ENCODE data around the gene AGR2.

AGR2 gene

DNA sequence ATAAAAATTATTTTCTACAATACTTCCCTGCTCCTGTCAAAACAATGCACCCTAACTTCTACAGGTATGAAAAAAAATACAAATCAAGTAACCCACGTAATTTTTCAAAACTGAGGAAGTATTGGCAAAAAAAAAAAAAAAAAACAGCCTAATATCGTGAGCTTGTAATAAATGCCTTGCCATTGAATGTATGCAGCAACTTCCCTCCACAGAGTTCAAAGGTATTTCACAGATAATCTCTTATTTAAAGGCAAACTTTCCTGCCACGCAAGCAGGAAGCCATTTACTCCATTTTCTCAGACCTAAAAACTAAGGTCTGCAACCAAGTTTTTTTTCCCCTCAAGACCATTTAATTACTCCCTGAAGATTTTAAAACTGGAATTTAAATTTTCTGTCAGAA is 642 bp upstream of the AGR2 start:
- DNase-seq (ENCODE audit: low read depth), result no peak
- no peak overlapping the region for H3K4me3 ChIP-seq (ENCODE audit: control insufficient read depth, low read depth, low read length)
- TF ChIP-seq, protein P1, sequence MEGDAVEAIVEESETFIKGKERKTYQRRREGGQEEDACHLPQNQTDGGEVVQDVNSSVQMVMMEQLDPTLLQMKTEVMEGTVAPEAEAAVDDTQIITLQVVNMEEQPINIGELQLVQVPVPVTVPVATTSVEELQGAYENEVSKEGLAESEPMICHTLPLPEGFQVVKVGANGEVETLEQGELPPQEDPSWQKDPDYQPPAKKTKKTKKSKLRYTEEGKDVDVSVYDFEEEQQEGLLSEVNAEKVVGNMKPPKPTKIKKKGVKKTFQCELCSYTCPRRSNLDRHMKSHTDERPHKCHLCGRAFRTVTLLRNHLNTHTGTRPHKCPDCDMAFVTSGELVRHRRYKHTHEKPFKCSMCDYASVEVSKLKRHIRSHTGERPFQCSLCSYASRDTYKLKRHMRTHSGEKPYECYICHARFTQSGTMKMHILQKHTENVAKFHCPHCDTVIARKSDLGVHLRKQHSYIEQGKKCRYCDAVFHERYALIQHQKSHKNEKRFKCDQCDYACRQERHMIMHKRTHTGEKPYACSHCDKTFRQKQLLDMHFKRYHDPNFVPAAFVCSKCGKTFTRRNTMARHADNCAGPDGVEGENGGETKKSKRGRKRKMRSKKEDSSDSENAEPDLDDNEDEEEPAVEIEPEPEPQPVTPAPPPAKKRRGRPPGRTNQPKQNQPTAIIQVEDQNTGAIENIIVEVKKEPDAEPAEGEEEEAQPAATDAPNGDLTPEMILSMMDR (IDR thresholded peaks at IDR 0.05; ENCODE audit: control insufficient read depth, insufficient read depth, low read depth, low read length, missing control alignments), result no peak

DNA sequence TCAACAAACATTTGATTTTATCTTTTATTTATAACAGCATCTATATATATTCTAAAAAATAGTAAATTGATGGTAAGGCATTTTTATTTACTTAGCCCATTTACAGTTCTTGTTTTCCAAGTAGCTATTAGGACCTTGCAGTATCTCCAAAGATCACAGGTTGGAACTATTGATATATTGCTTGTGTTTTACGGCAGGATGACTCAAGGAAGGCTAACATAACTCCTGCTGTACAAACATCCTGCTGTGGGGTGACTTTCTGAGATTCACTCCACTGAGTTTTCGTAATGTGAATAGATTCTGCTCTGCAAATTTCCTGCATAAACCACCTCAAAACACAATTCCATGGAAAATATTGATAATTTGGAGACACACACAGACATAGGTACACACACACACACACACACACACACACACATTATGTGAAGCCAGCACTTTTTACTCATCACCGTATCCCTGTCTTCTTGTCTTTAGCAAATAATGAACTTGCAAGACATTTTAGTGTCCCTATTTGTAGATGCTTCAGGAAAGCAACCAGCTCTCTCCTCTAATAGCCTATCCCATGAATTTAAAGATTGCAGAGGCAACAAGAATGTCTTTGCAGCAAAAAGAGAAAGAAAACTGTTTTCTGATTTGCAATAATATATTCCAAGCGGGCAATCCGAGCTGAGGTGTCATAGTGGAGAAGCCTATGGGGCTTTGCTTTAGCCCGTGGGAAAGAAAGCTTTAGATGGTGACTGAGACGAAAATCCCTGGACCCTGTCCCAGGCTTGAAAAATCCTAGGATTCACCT is 722 bp downstream of the AGR2 start:
- no peak overlapping the region for H3K4me3 ChIP-seq (ENCODE audit: control insufficient read depth, low read depth, low read length)
- TF ChIP-seq, protein P1 (IDR thresholded peaks at IDR 0.05; ENCODE audit: control insufficient read depth, insufficient read depth, low read depth, low read length, missing control alignments), result no peak
- DNase-seq (ENCODE audit: low read depth), result no peak

DNA sequence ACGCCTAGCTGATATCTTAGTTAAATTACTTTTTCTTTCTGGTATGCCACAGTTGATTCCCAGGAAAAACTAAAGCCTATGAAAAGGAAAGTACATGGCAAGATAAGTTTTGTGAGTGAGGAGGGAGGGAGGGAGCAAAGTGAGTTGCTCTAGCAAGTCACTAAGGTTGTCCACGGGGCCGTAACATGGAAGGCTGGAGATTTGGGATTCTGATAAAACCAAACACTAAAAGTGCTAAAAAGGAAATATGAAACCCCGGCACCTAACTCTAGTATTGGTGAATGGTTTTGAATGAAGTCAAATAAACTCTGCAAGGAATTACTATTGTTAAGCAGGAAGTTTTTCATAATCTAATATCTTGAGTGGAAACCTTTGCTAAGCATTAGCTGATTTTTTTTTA is 1.7 kb downstream of the AGR2 start:
- no peak for DNase-seq (ENCODE audit: low read depth)
- TF ChIP-seq, protein P1 (IDR thresholded peaks at IDR 0.05; ENCODE audit: control insufficient read depth, insufficient read depth, low read depth, low read length, missing control alignments), result no peak
- H3K4me3 ChIP-seq (ENCODE audit: control insufficient read depth, low read depth, low read length), result no peak overlapping the region

DNA sequence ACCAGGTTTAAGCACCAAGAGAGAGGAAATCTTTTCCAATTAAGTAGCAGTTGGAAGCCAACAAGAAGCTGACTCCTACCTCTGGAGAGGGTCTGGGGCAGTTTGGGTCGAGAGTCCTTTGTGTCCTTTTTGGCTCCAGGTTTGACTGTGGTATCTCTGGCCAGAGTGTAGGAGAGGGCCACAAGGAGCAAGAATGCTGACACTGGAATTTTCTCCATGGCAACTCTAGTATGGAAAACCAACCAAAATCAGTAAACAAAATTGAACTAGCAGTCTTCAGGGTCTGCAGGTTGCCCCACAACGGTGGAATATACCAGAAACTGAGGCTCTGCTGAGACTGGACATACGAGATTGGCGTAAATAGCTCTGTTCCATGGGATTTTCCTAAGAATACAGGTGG is 3.2 kb downstream of the AGR2 start:
- no peak overlapping the region for H3K4me3 ChIP-seq (ENCODE audit: control insufficient read depth, low read depth, low read length)
- TF ChIP-seq, protein P1 (IDR thresholded peaks at IDR 0.05; ENCODE audit: control insufficient read depth, insufficient read depth, low read depth, low read length, missing control alignments), result no peak
- no peak for DNase-seq (ENCODE audit: low read depth)

DNA sequence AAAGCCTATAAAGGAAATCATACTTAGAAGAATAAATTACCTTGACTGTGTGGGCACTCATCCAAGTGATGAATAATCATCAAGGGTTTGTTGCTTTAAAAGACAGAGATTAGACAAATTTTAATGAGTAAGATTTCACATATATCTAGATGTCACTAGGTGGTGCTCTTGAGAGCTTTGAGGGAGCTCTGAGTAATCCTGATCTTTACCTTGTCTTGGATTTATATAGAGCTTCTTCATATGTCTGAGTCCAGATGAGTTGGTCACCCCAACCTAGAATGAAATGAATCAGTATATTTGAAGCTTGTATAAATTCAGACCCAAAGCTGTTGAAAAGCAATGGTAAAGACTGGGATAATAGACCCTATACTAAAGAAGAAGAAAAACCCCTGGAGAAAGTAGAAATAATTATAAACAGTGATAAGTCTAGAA is 3.7 kb downstream of the AGR2 start:
- DNase-seq (ENCODE audit: low read depth), result peak; percentile 45
- H3K4me3 ChIP-seq (ENCODE audit: control insufficient read depth, low read depth, low read length), result no peak overlapping the region
- TF ChIP-seq, protein P1 (IDR thresholded peaks at IDR 0.05; ENCODE audit: control insufficient read depth, insufficient read depth, low read depth, low read length, missing control alignments), result peak; percentile 57

DNA sequence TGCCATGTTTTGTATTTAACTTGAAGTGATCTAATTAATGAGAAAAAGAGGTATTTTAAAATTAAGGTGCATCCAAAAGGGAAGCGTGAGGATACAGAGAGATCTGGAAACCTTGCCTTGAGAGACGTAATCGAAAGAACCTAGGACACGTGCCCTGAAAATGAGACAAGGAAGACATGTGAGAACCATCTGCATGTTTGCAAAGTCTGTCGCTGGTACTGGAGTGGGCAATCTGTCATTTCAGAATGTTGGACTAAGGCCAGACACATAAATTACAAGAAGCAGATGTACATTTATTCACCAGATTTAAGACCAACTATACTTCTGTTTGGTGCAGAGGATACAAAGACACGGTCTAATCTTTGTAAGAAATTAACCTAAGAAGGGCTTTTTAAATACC is 9.2 kb downstream of the AGR2 start:
- no peak for DNase-seq (ENCODE audit: low read depth)
- TF ChIP-seq, protein P1 (IDR thresholded peaks at IDR 0.05; ENCODE audit: control insufficient read depth, insufficient read depth, low read depth, low read length, missing control alignments), result no peak
- no peak overlapping the region for H3K4me3 ChIP-seq (ENCODE audit: control insufficient read depth, low read depth, low read length)
